Nephron (organoid): Measurements from ENCODE around the gene CHST8.

Source experiments
- H3K27ac Mint-ChIP-seq, 3 experiments: 2 replicates each; pipeline ENCODE4 v1.8.0; 2020; ENCODE audit warnings: mixed read lengths in 3 of 3, mild to moderate bottlenecking in 2 of 3, moderate library complexity in 1 of 3
- H3K27me3 Mint-ChIP-seq: 2 replicates; pipeline ENCODE4 v1.8.0; 2021; ENCODE audit warnings: low read depth, mild to moderate bottlenecking, moderate library complexity, mixed read lengths
- H3K36me3 Mint-ChIP-seq: 2 replicates; pipeline ENCODE4 v1.8.0; 2020; ENCODE audit warnings: low read depth, mixed read lengths
- H3K4me1 Mint-ChIP-seq: 2 replicates; pipeline ENCODE4 v1.8.0; 2020; ENCODE audit warnings: mixed read lengths
- H3K4me3 Mint-ChIP-seq, 3 experiments: 2 replicates each; pipeline ENCODE4 v1.8.0; 2020; ENCODE audit warnings: mild to moderate bottlenecking in 3 of 3, mixed read lengths in 3 of 3, moderate library complexity in 2 of 3
- H3K9me3 Mint-ChIP-seq: 2 replicates; pipeline ENCODE4 v1.8.0; 2020; ENCODE audit warnings: mixed read lengths
- CTCF ChIP-seq, 3 experiments: fragments of 200-600 bp; sonication (generic); IDR thresholded peaks; one replicate each; pipeline ENCODE4 v1.5.0; 2021; ENCODE audit warnings: antibody characterized with exemption in 3 of 3; ENCODE audit not compliant: unreplicated experiment in 3 of 3

The CHST8 gene

GRCh38 chr19:33721735-33722297 lies 100.1 kb downstream of the CHST8 start:
- H3K27me3 Mint-ChIP-seq = peaks cover 27% of the 10 kb centered on the region
- no peaks in the 10 kb centered on the region for H3K9me3 Mint-ChIP-seq
- H3K4me1 Mint-ChIP-seq = peaks cover 6% of the 10 kb centered on the region
- no peak overlapping the region for H3K27ac Mint-ChIP-seq
- no peaks in the 10 kb centered on the region for H3K36me3 Mint-ChIP-seq
- H3K4me3 Mint-ChIP-seq = peak overlapping the region in 1 of 3 experiments; percentile 44
- no peak for TF ChIP-seq CTCF (IDR thresholded peaks at IDR 0.05; ENCODE audit: unreplicated experiment in 3 of 3)

- TF ChIP-seq CTCF (IDR thresholded peaks at IDR 0.05; ENCODE audit: unreplicated experiment in 3 of 3) = no peak
- Mint-ChIP-seq H3K27me3 (peaks cover 36% of the 10 kb centered on the region), H3K9me3 (no peaks in the 10 kb centered on the region), H3K27ac (no peak overlapping the region), H3K36me3 (no peaks in the 10 kb centered on the region), H3K4me1 (peaks cover 13% of the 10 kb centered on the region), H3K4me3 (no peak overlapping the region)
Observed at GRCh38 chr19:33722456-33723239, 100.9 kb downstream of the CHST8 start.

GRCh38 chr19:33723512-33723911 lies 101.8 kb downstream of the CHST8 start:
- H3K36me3 Mint-ChIP-seq = no peaks in the 10 kb centered on the region
- H3K27me3 Mint-ChIP-seq = peaks cover 35% of the 10 kb centered on the region
- no peak for TF ChIP-seq CTCF (IDR thresholded peaks at IDR 0.05; ENCODE audit: unreplicated experiment in 3 of 3)
- peaks cover 20% of the 10 kb centered on the region for H3K4me1 Mint-ChIP-seq
- H3K4me3 Mint-ChIP-seq = no peak overlapping the region
- H3K27ac Mint-ChIP-seq = no peak overlapping the region
- H3K9me3 Mint-ChIP-seq = no peaks in the 10 kb centered on the region

GRCh38 chr19:33724021-33724720 lies 102.4 kb downstream of the CHST8 start:
- peaks cover 20% of the 10 kb centered on the region for H3K4me1 Mint-ChIP-seq

GRCh38 chr19:33724721-33725060 lies 102.9 kb downstream of the CHST8 start:
- H3K27me3 Mint-ChIP-seq = peaks cover 40% of the 10 kb centered on the region
- no peak overlapping the region for H3K4me3 Mint-ChIP-seq
- no peaks in the 10 kb centered on the region for H3K9me3 Mint-ChIP-seq
- no peaks in the 10 kb centered on the region for H3K36me3 Mint-ChIP-seq
- H3K4me1 Mint-ChIP-seq = peaks cover 20% of the 10 kb centered on the region
- TF ChIP-seq CTCF (IDR thresholded peaks at IDR 0.05; ENCODE audit: unreplicated experiment in 3 of 3) = no peak
- no peak overlapping the region for H3K27ac Mint-ChIP-seq

More at GRCh38 chr19:33724021-33724720, 102.4 kb downstream of the CHST8 start:
- no peaks in the 10 kb centered on the region for H3K9me3 Mint-ChIP-seq
- TF ChIP-seq CTCF (IDR thresholded peaks at IDR 0.05; ENCODE audit: unreplicated experiment in 3 of 3) = no peak
- peaks cover 35% of the 10 kb centered on the region for H3K27me3 Mint-ChIP-seq
- no peaks in the 10 kb centered on the region for H3K36me3 Mint-ChIP-seq
- no peak overlapping the region for H3K27ac Mint-ChIP-seq
- H3K4me3 Mint-ChIP-seq = no peak overlapping the region
